GM12891 (cell line): ENCODE measurements around the gene KRTAP5-7.
"Not testable (repeated sequence)": the region's sequence is repeated elsewhere in the genome, so short reads cannot be mapped to it uniquely, and the experiment has no call there.

Experiments
- DNase-seq: peaks from one replicate; pipeline ENCODE4 v3.0.0; 2011; ENCODE audit warnings: low spot score; ENCODE audit not compliant: insufficient read length
- FAIRE-seq: peaks from 2 replicates; lab custom pipeline; 2011; peaks lifted over from hg19 to GRCh38; lab: Jason Lieb, UNC
- PAX5 ChIP-seq: IDR thresholded peaks from 2 replicates; pipeline ENCODE4 v1.6.1; 2011; ENCODE audit warnings: low read length, moderate library complexity, mild to moderate bottlenecking; ENCODE audit not compliant: insufficient read depth, severe bottlenecking
- POLR2A ChIP-seq: IDR thresholded peaks from 2 replicates; pipeline ENCODE4 v1.6.1; 2011; ENCODE audit warnings: low read depth, low read length, control low read depth
- POLR2AphosphoS5 ChIP-seq: IDR thresholded peaks from 2 replicates; pipeline ENCODE4 v1.6.1; 2011; ENCODE audit warnings: low read depth, low read length, control low read depth
- POU2F2 ChIP-seq: IDR thresholded peaks from 2 replicates; pipeline ENCODE4 v1.6.1; 2011; ENCODE audit warnings: low read depth, mild to moderate bottlenecking, control low read depth, low read length, moderate library complexity
- SPI1 ChIP-seq: IDR thresholded peaks from 2 replicates; pipeline ENCODE4 v1.6.1; 2011; ENCODE audit warnings: low read depth, low read length, control low read depth
- TAF1 ChIP-seq: IDR thresholded peaks from 2 replicates; pipeline ENCODE4 v1.6.1; 2011; ENCODE audit warnings: low read depth, low read length, control low read depth

The KRTAP5-7 gene

DNA sequence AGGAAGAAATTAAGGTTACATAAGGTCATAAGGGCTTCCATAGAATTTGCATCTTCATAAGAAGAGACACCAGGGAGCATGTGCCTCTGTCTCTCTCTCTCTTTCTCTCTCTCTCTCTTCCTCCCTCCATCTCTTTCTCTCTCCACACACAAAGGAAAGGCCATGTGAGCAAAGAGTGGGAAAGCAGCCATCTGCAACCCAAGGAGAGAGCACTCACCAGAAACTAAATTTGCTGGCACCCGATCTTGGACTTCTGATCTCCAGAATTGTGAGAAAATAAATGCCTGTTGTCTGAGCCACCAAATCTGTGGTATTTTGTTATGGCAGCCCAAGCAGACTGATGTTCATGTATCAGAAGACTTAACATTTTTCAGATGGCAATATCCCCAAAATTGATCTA is 31.9 kb downstream of the KRTAP5-7 start:
- no peak for DNase-seq
- no peak for TF ChIP-seq TAF1
- TF ChIP-seq POLR2AphosphoS5, result no peak
- no peak for TF ChIP-seq SPI1
- no peak for FAIRE-seq

- DNase-seq (no peak), FAIRE-seq (no peak)
- TF ChIP-seq POLR2A (no peak), POU2F2 (no peak), PAX5 (no peak), SPI1 (no peak), POLR2AphosphoS5 (no peak), TAF1 (no peak)
These were observed 35.1 kb downstream of the KRTAP5-7 start for GRCh38 chr11:71562120-71562519.

DNA sequence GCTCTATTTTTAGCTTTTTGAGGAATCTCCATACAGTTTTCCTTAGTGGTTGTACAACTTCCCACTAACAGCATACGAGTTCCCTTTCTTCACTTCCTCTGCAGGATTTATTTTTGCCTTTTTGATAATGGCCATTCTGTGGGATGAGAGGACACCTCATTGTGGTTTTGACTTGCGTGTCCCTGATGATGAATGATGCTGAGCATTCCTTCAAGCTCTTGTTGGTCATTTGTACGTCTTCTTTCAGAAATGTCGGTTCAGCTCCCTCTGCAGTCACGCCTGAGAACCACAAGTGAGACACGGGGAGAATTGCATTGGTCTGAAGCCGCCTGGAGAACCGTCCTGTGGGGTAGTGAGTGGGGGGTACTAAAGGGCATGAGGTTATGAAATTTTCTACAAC is 36.3 kb downstream of the KRTAP5-7 start:
- TF ChIP-seq TAF1, result no peak
- no peak for TF ChIP-seq PAX5
- TF ChIP-seq POLR2AphosphoS5, result no peak
- TF ChIP-seq SPI1, result no peak
- no peak for TF ChIP-seq POU2F2
- no peak for TF ChIP-seq POLR2A
- FAIRE-seq, result peak; percentile 81

DNA sequence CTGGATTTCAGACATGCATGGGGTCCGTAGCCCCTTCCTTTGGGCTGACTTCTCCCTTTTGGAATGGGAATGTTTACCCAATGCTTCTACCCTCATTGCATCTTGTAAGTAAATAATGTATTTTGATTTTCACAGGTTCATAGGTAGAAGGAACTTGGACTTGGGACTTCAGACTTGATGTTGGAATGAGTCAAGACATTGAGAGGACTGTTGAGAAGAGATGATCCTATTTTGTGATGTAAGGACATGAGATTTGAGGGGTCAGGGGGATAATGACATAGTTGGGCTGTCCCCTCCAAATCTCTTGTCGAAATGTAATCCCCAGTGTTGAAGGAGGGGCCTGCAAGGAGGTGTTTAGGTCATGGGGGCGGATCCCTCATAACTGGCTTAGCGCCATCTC is 37.4 kb downstream of the KRTAP5-7 start:
- FAIRE-seq (no peak), DNase-seq (no peak)
- TF ChIP-seq POLR2A, result no peak
- TF ChIP-seq POLR2AphosphoS5, result no peak
- no peak for TF ChIP-seq SPI1
- TF ChIP-seq PAX5, result no peak
- no peak for TF ChIP-seq TAF1
- no peak for TF ChIP-seq POU2F2

More for the DNA sequence above, 36.3 kb downstream of the KRTAP5-7 start:
- peak; percentile 57 for DNase-seq

DNA sequence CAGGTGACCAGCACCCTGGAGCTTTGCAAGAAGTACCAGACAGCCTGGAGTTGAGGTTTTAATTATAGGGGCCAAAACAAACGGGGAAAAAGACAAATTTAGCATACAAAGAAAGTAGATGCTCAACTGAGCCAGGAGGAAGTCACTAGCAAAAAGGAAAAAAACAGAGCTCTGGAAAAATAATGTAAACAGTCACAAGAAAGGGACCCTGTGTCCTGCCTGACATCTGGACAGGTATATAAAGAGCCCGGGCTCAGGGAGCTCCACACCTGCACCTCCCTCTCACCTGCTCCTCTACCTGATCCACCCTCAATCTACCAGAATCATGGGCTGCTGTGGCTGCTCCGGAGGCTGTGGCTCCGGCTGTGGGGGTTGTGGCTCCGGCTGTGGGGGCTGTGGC is 38.2 kb downstream of the KRTAP5-7 start, which contains the start of gene KRTAP5-10:
Gene KRTAP5-10 (plus strand): TSS at position 301 of the 400 bp plus-strand sequence. CDS start 25 bp downstream, at position 326.
- FAIRE-seq (no peak), DNase-seq (no peak)
- TF ChIP-seq SPI1 (no peak), POLR2AphosphoS5 (no peak), TAF1 (no peak), POU2F2 (no peak), PAX5 (no peak), POLR2A (no peak)

DNA sequence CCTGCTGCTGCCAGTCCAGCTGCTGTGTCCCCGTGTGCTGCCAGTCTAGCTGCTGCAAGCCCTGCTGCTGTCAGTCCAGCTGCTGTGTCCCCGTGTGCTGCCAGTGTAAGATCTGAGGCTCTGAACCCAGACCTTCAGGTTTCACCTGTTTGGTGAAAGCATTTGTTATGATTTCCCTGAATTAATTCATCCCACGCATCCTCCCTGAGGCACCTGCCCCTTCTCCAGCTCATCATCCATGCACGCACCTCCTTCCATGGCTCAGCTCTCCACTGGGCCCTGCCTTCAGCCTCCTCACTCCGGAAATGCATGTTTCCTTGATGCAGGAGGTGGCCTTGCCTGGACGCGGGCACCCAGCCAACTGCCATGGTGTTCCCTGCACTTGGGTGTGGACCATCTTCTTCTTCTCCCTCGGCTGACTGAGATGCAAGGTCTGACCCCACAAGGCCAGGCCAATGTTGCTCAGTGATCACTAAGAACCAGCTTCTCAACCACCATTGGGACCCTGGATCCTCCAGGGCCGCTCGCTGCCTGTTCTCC is 39.1 kb downstream of the KRTAP5-7 start:
- TF ChIP-seq PAX5 (no peak), TAF1 (no peak), POU2F2 (no peak), SPI1 (no peak), POLR2A (no peak)
- FAIRE-seq, result no peak

DNA sequence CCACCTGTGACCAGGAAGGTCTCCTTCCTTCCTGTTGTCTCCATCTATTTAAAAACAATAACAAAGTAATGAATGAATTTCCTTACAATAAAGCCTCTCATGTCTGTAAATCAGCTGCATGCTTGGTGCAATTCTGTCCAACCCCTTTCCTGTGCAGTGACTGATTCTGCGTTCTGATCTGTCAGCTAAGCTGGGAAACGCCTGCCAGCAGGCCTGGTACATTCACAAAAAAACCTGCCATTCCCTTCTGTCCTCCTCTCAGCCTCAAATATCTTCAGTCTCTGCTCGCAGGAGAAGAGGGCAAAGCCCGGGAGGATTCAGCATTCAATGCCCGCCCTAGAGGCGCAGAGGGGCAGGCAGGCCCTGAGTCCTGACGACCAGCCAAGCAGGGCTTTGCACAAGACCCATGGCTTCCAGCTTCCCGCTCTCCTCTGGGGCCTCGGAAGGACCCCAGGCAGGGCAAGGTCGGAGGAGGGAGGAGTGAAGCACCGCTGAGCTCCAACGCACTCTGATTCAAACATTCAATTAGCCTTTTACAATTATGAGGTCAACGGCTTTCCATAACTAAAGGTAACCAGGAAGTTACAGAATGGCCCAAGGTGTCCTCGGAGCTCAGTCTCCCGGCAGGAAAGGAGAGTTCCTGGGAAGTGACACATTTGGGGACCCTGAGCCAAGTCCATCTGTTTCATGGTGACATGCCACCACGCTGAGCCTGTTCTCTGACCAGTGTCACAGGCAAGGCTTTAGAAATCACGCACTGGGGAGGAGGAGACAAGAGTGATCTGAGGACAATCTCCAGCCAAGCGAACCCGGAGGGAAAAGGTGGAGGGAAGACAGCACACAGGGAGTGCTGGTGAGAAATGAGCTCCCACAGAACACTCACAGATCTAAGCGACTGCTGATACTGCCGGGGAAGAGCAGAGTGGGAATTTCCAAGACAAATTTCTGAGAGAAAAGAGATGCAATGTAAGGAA is 39.8 kb downstream of the KRTAP5-7 start:
- not testable (repeated sequence) for DNase-seq, FAIRE-seq

More for the DNA sequence above, 39.1 kb downstream of the KRTAP5-7 start:
- no peak for DNase-seq

DNA sequence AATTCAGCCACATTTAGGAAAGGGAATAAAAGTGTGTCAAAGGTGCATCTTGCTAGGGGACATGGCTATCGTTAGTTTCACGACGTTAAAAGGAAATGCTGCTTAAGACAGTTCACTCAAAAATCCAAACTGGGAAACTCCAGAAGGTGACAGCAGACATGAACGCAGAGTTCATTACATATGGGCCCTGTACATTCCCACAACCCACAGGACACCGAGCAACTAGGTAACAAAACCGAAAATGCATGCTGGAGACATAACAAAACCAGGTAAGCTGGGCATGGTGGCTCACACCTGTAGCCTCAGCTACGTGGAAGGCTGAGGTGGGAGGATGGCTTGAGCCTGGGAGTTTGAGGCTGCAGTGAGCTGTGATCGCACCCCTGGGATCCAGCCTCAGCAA is 40.6 kb downstream of the KRTAP5-7 start:
- not testable (repeated sequence) for DNase-seq, FAIRE-seq

- peak; percentile 20 for FAIRE-seq
- TF ChIP-seq POLR2A, result no peak
- TF ChIP-seq SPI1, result no peak
- TF ChIP-seq POU2F2, result no peak
- no peak for TF ChIP-seq POLR2AphosphoS5
- no peak for TF ChIP-seq TAF1
- no peak for TF ChIP-seq PAX5
- no peak for DNase-seq
These were observed 41.8 kb downstream of the KRTAP5-7 start for GRCh38 chr11:71568704-71569349.

DNA sequence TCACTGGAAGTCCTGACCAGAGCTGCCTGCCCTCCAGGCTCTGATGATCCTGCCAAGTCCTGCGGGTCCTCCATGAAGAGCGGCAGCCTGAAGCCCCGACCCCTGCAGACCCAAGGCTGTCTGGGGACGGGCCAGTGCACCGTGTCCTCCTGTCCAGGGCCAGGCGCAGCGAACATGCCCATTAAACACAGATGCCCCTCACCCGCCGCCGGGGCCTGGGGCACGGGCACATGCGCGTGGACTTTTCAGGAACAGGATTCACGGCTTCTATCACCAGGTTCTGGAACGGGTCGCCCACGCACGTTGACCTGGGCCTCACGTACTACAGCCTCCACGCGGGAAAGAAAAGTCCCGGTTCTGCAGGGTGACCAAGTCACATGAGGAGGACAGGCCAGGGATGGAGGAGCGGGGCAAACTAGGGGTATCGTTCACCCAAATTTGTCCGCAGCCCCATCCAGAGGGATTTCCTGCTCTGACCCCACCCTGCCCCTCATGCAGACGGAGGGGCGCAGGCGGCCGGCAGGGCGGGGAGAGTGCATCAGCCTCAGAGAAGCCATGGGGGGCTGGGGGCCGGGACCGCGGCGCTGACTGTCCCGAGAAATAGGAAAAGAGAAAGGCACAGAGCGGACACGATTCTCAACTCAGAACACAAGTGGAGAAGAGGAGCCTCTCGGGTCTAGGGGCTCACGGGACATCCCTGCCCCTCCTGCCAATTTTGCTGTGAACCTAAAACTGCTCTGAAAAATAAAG is 44.2 kb downstream of the KRTAP5-7 start:
- FAIRE-seq, DNase-seq: not testable (repeated sequence)
